HepG2 (cell line): ENCODE data around the gene RTCA. TPM values are rescaled to one million over a fixed set of nuclear protein-coding genes. Genes with fewer than 3 reads are reported as not detected.
A peak's percentile ranks its signal among the peaks of the same experiment; 100 is the strongest.

Experiments
- ATAC-seq: fragments of 200-7000 bp; cut with Tn5 transposase; 3 replicates; pipeline ENCODE4 v1.9.1; 2020; ENCODE audit warnings: mild to moderate bottlenecking, moderate library complexity
- BruUV-seq: library from RNA; stranded (reverse); fragments of 400-500 nt; replicated peaks from 2 replicates; lab custom pipeline; 2021; lab: Mats Ljungman, UMichigan
- CTCF ChIA-PET: fragments of 300-600 bp; formaldehyde crosslinking; extraction: SDS; loops from one replicate; lab custom pipeline; 2021; ENCODE audit warnings: low total read pairs, inconsistent platforms, low intra/inter-chr PET ratio; lab: Yijun Ruan, JAX
- POLR2A ChIA-PET: fragments of 350-600 bp; sonication (Branson Sonifier 250); formaldehyde crosslinking; loops from one replicate; lab custom pipeline; 2020; ENCODE audit warnings: antibody characterized with exemption, inconsistent platforms; lab: Yijun Ruan, JAX
- DNase-seq: peaks from one replicate; pipeline ENCODE4 v3.0.0-alpha.2; 2015; ENCODE audit warnings: low spot score
- FAIRE-seq: peaks from 3 replicates; lab custom pipeline; 2011; peaks lifted over from hg19 to GRCh38; lab: Jason Lieb, UNC
- H2AFZ ChIP-seq: one replicate; pipeline ENCODE4 v1.6.1; 2011; ENCODE audit warnings: low read length, inconsistent platforms
- H3K27ac ChIP-seq: fragments of 300-600 bp; 3 replicates; pipeline ENCODE4 v1.8.0; 2011; ENCODE audit warnings: mixed run types, mild to moderate bottlenecking, mixed read lengths, low read length, inconsistent platforms; ENCODE audit not compliant: insufficient read depth; ENCODE audit errors: extremely low read length
- H3K27me3 ChIP-seq, 2 experiments: fragments of 200-600 bp in 1 of 2; 2 replicates in 1 of 2; 3 replicates in 1 of 2; pipeline versions ENCODE4 v1.6.0 to v1.8.0; 2011; ENCODE audit warnings: low read length in 2 of 2, mild to moderate bottlenecking in 2 of 2, moderate library complexity in 2 of 2, inconsistent platforms in 1 of 2; ENCODE audit not compliant: insufficient read depth in 2 of 2, control insufficient read depth in 1 of 2
- H3K36me3 ChIP-seq, 2 experiments: fragments of 200-600 bp in 1 of 2; replicated peaks in 1 of 2; 2 replicates in 1 of 2; 3 replicates in 1 of 2; pipeline versions ENCODE4 v1.5.1 to v1.8.0; 2011; ENCODE audit warnings: low read length in 2 of 2, inconsistent platforms in 1 of 2; ENCODE audit not compliant: insufficient read depth in 2 of 2, control insufficient read depth in 1 of 2
- H3K4me1 ChIP-seq: 2 replicates; pipeline ENCODE4 v1.5.1; 2012; ENCODE audit warnings: low read length, inconsistent platforms; ENCODE audit not compliant: insufficient read depth
- H3K4me2 ChIP-seq: 2 replicates; pipeline ENCODE4 v1.6.0; 2011; ENCODE audit warnings: low read depth, low read length, inconsistent platforms
- H3K4me3 ChIP-seq, 3 experiments: fragments of 200-600 bp in 1 of 3; sonication (generic), shearing (Covaris generic) in 1 of 3; replicated peaks in 1 of 3; 2 replicates each; pipeline ENCODE4 v1.5.1; 2011 to 2016; ENCODE audit warnings: low read length in 3 of 3, inconsistent platforms in 2 of 3, low read depth in 2 of 3, mild to moderate bottlenecking in 2 of 3, control low read depth in 1 of 3, mixed read lengths in 1 of 3; ENCODE audit not compliant: insufficient read depth in 1 of 3
- H3K79me2 ChIP-seq: one replicate; pipeline ENCODE4 v1.6.1; 2011; ENCODE audit warnings: low read length, inconsistent platforms; ENCODE audit not compliant: insufficient read depth
- H3K9ac ChIP-seq: 2 replicates; pipeline ENCODE4 v1.6.0; 2011; ENCODE audit warnings: mild to moderate bottlenecking, low read depth, low read length, inconsistent platforms; ENCODE audit not compliant: insufficient read depth
- H3K9me3 ChIP-seq: 2 replicates; pipeline ENCODE4 v1.5.1; 2012; ENCODE audit warnings: mild to moderate bottlenecking, low read length
- H4K20me1 ChIP-seq: 2 replicates; pipeline ENCODE4 v1.6.0; 2011; ENCODE audit warnings: inconsistent platforms, mild to moderate bottlenecking, low read length, moderate library complexity; ENCODE audit not compliant: insufficient read depth
- CBX1 ChIP-seq: IDR thresholded peaks from one replicate; pipeline ENCODE4 v1.6.1; 2016; ENCODE audit warnings: antibody characterized with exemption, low read depth
- CBX2 ChIP-seq, 2 experiments: fragments of 200-600 bp in 1 of 2; sonication (generic); formaldehyde crosslinking in 1 of 2; IDR thresholded peaks; 2 replicates each; pipeline versions ENCODE4 v1.7.0 to v1.8.1; 2018 to 2022; ENCODE audit warnings: low read depth in 2 of 2, low read length in 1 of 2, mild to moderate bottlenecking in 1 of 2, missing genetic modification reagents in 1 of 2
- GPBP1L1 ChIP-seq: sonication (generic); formaldehyde crosslinking; IDR thresholded peaks from 2 replicates; pipeline ENCODE4 v1.5.0; 2020; ENCODE audit warnings: mild to moderate bottlenecking, missing genetic modification reagents
- PAWR ChIP-seq: sonication (generic); formaldehyde crosslinking; IDR thresholded peaks from 2 replicates; pipeline ENCODE4 v1.4.0; 2020; ENCODE audit warnings: missing genetic modification reagents, mild to moderate bottlenecking, borderline replicate concordance
- SAFB2 ChIP-seq: sonication (generic); formaldehyde crosslinking; IDR thresholded peaks from 2 replicates; pipeline ENCODE4 v1.5.1; 2020; ENCODE audit warnings: missing genetic modification reagents, low read depth, mild to moderate bottlenecking, borderline replicate concordance
- SCMH1 ChIP-seq: sonication (generic); formaldehyde crosslinking; IDR thresholded peaks from 2 replicates; pipeline ENCODE4 v1.9.0; 2021; ENCODE audit warnings: missing genetic modification reagents, mild to moderate bottlenecking, borderline replicate concordance
- SIX4 ChIP-seq: sonication (generic); formaldehyde crosslinking; IDR thresholded peaks from 2 replicates; pipeline ENCODE4 v1.4.0; 2020; ENCODE audit warnings: missing genetic modification reagents
- SNRNP70 ChIP-seq: fragments of 200-400 bp; formaldehyde crosslinking; IDR thresholded peaks from 2 replicates; pipeline ENCODE4 v1.6.1; 2017; ENCODE audit warnings: mild to moderate bottlenecking, low read depth, low read length, moderate library complexity
- TCF7L2 ChIP-seq: IDR thresholded peaks from 2 replicates; pipeline ENCODE4 v1.6.1; 2011; ENCODE audit warnings: mild to moderate bottlenecking, low read depth, low read length, moderate library complexity
- ZNF432 ChIP-seq: sonication (generic); formaldehyde crosslinking; IDR thresholded peaks from 2 replicates; pipeline ENCODE4 v1.5.0; 2020; ENCODE audit warnings: missing genetic modification reagents, mild to moderate bottlenecking, borderline replicate concordance
- ZNF484 ChIP-seq: sonication (generic); formaldehyde crosslinking; IDR thresholded peaks from 2 replicates; pipeline ENCODE4 v1.5.1; 2020; ENCODE audit warnings: mild to moderate bottlenecking, low read depth, missing genetic modification reagents, borderline replicate concordance
- ZNF7 ChIP-seq: IDR thresholded peaks from 2 replicates; pipeline ENCODE4 v1.6.1; 2016; ENCODE audit warnings: missing biosample characterization, missing genetic modification reagents
- ZNF792 ChIP-seq: IDR thresholded peaks from 2 replicates; pipeline ENCODE4 v1.6.1; 2016
- WGBS: methylation state at CpG from one replicate; pipeline ENCODE4 v1.1.6; 2017; ENCODE audit warnings: low lambda C conversion rate; 5-methylcytosine and 5-hydroxymethylcytosine counted together
- in situ Hi-C: cut with HindIII; loops from 2 replicates; pipeline ENCODE4 v1.10.0; 2017; ENCODE audit warnings: low pct_unique_long_range_greater_than_20kb; ENCODE audit not compliant: extremely low pct_ligation_motif_present
- intact Hi-C: fragments of 100-400 bp; cut with micrococcal nuclease; formaldehyde crosslinking; loops from one replicate; pipeline ENCODE4 v1.10.0; 2022; ENCODE audit not compliant: unreplicated experiment
- polyA plus RNA-seq, 8 experiments: library from polyadenylated mRNA; depleted of rRNA in 3 of 8; stranded (reverse) in 7 of 8; unstranded in 1 of 8; fragments of >200 nt; fragmentation: Illumina TruSeq in 4 of 8; extraction: Trizol in 4 of 8; gene quantifications; 2 replicates each; pipeline versions ENCODE4 v1.2.1 to v1.2.3, GENCODE V29; 2011 to 2016; ENCODE audit warnings: low read depth in 4 of 8, missing spikeins in 1 of 8, mixed read lengths in 1 of 8; ENCODE audit not compliant: insufficient read depth in 1 of 8
- total RNA-seq, 5 experiments: library from RNA; depleted of rRNA; stranded (reverse); fragments of >200 nt; fragmentation: Illumina TruSeq; extraction: Trizol; gene quantifications; 2 replicates each; pipeline ENCODE4 v1.2.3, GENCODE V29; 2016; ENCODE audit warnings: low read depth in 1 of 5
- TF ChIP-seq, protein P1 (sequence below): sonication (generic); formaldehyde crosslinking; IDR thresholded peaks from 2 replicates; pipeline ENCODE4 v1.4.0; 2020; ENCODE audit warnings: missing genetic modification reagents
- TF ChIP-seq, protein P2 (sequence below): IDR thresholded peaks from 2 replicates; pipeline ENCODE4 v1.6.1; 2012; ENCODE audit warnings: inconsistent platforms
- TF ChIP-seq, protein P3 (sequence below): IDR thresholded peaks from 2 replicates; pipeline ENCODE4 v1.6.1; 2016; ENCODE audit warnings: mild to moderate bottlenecking

Gene RTCA
- total and polyA plus RNA-seq, 2 of the 13 experiments (the other 11 are each of a cell fraction or from before 2014, with no cell fraction given): 22.7 to 31.0 TPM

GRCh38 chr1:100240631-100241030 is 25.4 kb upstream of the RTCA start (continued):
- TF ChIP-seq SNRNP70 (no peak), TCF7L2 (no peak), CBX1 (no peak), ZNF7 (CRISPR knock-in tag) (no peak)
- TF ChIP-seq, protein P1, sequence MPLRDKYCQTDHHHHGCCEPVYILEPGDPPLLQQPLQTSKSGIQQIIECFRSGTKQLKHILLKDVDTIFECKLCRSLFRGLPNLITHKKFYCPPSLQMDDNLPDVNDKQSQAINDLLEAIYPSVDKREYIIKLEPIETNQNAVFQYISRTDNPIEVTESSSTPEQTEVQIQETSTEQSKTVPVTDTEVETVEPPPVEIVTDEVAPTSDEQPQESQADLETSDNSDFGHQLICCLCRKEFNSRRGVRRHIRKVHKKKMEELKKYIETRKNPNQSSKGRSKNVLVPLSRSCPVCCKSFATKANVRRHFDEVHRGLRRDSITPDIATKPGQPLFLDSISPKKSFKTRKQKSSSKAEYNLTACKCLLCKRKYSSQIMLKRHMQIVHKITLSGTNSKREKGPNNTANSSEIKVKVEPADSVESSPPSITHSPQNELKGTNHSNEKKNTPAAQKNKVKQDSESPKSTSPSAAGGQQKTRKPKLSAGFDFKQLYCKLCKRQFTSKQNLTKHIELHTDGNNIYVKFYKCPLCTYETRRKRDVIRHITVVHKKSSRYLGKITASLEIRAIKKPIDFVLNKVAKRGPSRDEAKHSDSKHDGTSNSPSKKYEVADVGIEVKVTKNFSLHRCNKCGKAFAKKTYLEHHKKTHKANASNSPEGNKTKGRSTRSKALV: no peak

GRCh38 chr1:100246738-100247137 is 19.3 kb upstream of the RTCA start:
- ATAC-seq (no peak), FAIRE-seq (no peak), DNase-seq (no peak)
- BruUV-seq: no TSS peak
- Histone ChIP-seq H3K79me2 (peaks cover 22% of the 10 kb centered on the region), H3K9me3 (no peaks in the 10 kb centered on the region), H3K9ac (no peak overlapping the region), H3K4me3 (no peak overlapping the region), H3K27me3 (peaks cover 0 to 3% of the 10 kb centered on the region in 2 experiments; a peak in 1 of 5 replicates), H3K27ac (no peak overlapping the region), H3K4me2 (0 out of 2 replicates have a peak overlapping the region, but pooled peaks have one; percentile 15), H2AFZ (no peak overlapping the region), H4K20me1 (no peaks in the 10 kb centered on the region), H3K36me3 (no peaks in the 10 kb centered on the region), H3K4me1 (peaks cover 27% of the 10 kb centered on the region)
- in situ Hi-C loops (no loop called here), intact Hi-C loops (no loop called here)
- POLR2A ChIA-PET: no interaction called here
- WGBS: 81% methylated on average over 4 of the region's 4 CpGs
- CTCF ChIA-PET: no interaction called here
- TF ChIP-seq SIX4 (no peak), CBX2 (IDR thresholded peaks at IDR 0.05; ENCODE audit: low read depth, low read length) (no peak), CBX2 (CRISPR knock-in tag; IDR thresholded peaks at IDR 0.05; ENCODE audit: low read depth) (no peak), ZNF792 (CRISPR knock-in tag) (no peak), GPBP1L1 (CRISPR knock-in tag) (no peak), SAFB2 (CRISPR knock-in tag) (no peak), PAWR (CRISPR knock-in tag) (no peak), SCMH1 (no peak), ZNF432 (CRISPR knock-in tag) (no peak), ZNF484 (no peak)
- TF ChIP-seq, protein P2, sequence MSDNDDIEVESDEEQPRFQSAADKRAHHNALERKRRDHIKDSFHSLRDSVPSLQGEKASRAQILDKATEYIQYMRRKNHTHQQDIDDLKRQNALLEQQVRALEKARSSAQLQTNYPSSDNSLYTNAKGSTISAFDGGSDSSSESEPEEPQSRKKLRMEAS: no peak
- TF ChIP-seq, protein P3, sequence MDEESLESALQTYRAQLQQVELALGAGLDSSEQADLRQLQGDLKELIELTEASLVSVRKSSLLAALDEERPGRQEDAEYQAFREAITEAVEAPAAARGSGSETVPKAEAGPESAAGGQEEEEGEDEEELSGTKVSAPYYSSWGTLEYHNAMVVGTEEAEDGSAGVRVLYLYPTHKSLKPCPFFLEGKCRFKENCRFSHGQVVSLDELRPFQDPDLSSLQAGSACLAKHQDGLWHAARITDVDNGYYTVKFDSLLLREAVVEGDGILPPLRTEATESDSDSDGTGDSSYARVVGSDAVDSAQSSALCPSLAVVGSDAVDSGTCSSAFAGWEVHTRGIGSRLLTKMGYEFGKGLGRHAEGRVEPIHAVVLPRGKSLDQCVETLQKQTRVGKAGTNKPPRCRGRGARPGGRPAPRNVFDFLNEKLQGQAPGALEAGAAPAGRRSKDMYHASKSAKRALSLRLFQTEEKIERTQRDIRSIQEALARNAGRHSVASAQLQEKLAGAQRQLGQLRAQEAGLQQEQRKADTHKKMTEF (CRISPR knock-in tag): no peak
